AG10803 (cell line): Measurements from ENCODE around the gene SHC4.
"Not testable (repeated sequence)": the region's sequence is repeated elsewhere in the genome, so short reads cannot be mapped to it uniquely, and the experiment has no call there.

ENCODE experiments used
- DNase-seq: peaks from one replicate; pipeline ENCODE4 v3.0.0; 2010; ENCODE audit warnings: low read depth
- H3K4me3 ChIP-seq: 2 replicates; pipeline ENCODE4 v1.5.1; 2011; ENCODE audit warnings: mild to moderate bottlenecking, low read length, control low read depth
- TF ChIP-seq, protein P1 (sequence below): conservative IDR thresholded peaks from 2 replicates; pipeline ENCODE4 v1.5.1; 2011; ENCODE audit warnings: mild to moderate bottlenecking, low read length, control low read depth, inconsistent platforms

Gene SHC4

DNA sequence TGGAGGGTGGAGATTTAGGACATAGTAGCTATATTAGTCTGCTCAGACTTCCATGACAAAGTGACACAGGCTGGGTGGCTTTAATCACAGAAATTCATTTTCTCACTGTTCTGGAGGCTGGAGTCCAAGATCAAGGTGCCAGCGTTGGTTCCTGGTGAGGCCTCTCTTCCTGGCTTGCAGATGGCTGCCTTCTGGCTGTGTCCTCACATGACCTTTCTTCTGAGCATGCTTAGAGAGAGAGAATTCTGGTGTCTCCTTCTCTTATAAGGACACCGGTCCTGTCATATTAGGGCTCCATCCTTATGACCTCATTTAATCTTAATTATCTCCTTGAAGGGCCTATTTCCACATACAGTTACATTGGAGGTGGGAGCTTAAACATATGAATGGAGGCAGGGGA lies 14.9 kb upstream of the SHC4 start:
- H3K4me3 ChIP-seq: no peak overlapping the region
- no peak for DNase-seq
- TF ChIP-seq, protein P1, sequence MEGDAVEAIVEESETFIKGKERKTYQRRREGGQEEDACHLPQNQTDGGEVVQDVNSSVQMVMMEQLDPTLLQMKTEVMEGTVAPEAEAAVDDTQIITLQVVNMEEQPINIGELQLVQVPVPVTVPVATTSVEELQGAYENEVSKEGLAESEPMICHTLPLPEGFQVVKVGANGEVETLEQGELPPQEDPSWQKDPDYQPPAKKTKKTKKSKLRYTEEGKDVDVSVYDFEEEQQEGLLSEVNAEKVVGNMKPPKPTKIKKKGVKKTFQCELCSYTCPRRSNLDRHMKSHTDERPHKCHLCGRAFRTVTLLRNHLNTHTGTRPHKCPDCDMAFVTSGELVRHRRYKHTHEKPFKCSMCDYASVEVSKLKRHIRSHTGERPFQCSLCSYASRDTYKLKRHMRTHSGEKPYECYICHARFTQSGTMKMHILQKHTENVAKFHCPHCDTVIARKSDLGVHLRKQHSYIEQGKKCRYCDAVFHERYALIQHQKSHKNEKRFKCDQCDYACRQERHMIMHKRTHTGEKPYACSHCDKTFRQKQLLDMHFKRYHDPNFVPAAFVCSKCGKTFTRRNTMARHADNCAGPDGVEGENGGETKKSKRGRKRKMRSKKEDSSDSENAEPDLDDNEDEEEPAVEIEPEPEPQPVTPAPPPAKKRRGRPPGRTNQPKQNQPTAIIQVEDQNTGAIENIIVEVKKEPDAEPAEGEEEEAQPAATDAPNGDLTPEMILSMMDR: no peak

DNA sequence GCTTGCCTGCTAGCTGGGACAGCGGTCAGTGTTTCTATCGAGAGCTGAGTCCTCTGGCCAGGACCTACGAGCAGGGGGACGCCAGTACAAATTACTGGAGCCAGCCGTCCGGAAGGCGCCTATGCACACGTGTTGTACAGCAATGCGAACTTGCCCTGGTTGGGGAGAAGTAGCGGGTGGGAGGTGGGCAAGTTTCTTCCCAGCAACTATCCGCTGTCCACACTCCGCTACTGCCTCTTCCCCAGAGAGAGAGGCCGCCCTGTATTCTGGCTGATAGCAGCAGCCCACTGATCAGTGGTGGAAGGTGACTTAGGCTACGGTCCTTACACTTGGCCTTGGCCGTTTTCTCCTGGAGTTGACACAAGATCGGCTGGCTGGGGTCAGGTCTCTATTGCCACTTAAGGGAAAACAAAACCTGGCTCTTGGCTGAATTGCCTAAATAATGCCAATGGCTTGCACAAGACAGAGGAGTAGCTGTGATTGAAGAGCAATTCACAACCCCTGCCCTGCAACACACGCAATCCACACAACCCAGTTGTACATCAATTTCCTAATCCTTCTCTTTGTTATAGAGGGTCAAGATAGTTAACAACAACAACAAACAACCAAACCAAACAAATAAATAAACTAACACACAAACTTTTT lies 12.8 kb upstream of the SHC4 start:
- H3K4me3 ChIP-seq: no peak overlapping the region
- no peak for DNase-seq
- TF ChIP-seq, protein P1: no peak

DNA sequence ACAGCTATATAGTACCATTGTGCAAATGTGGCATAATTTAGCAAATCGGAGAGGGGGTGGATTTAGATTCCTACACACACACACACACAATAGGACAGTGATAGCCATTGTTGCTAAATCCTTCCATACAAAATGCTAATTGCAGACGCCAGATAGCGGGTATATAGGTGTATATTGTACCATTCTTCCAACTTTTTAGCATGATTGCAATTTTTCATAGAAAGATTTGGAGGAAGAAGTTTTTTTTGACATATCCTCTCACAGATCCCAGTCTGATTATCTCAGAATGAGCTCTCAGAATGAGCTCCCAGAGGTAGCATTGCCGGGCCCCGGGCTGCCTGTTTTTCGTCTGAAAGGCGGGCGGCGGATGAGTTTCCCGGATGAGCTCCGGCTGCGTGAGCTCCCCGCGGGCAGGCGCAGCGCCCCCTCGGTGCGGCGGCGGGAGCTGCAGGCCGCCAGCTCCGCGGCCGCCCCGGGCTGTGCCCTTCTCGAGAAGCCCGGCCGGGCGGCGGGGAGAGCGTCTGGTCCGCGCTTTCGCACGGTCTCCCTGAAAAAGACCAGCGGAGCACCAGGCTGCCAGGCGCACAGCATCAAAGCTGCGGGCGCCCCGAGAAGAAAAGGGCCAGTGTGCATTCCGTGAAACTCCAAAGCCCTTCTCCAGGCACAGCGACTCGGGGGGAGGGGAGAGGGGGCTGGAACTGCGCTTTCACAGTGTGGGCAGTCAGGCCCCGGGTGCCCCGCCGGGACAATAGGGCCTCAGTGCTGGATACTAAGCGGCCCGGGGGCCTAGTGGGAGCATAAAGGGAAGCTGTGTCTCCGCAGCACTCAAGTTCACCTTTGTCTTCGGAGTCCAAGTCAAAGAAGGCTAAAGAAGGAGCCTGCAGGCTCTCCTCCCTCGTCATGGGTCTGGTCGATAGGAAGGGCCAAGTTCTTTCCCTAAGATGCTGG lies 12.0 kb upstream of the SHC4 start:
- DNase-seq: peak; percentile 73
- TF ChIP-seq, protein P1: peak; percentile 58

DNA sequence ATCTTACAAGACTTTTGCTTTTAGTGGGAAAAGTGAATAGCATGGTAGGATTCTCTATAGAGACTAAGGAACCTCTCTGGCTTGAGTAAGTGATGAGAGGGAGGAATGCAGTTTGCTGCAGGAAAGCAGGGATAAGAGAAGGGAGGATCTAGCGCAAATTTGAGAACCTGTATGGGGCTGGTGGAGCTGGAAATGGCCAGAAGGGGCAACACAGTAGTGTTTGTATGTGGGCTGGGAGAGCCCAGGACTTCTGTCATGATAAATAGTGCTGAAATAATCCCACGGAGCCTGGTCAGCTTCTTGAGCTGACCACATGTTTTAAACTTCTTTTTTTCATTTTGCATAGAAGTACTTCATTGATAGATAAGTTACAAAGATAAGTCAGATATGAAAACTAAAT lies 11.2 kb upstream of the SHC4 start:
- DNase-seq: no peak
- H3K4me3 ChIP-seq: no peak overlapping the region
- TF ChIP-seq, protein P1: no peak

More for the DNA sequence above, 12.0 kb upstream of the SHC4 start:
- H3K4me3 ChIP-seq: peak overlapping the region; percentile 63

DNA sequence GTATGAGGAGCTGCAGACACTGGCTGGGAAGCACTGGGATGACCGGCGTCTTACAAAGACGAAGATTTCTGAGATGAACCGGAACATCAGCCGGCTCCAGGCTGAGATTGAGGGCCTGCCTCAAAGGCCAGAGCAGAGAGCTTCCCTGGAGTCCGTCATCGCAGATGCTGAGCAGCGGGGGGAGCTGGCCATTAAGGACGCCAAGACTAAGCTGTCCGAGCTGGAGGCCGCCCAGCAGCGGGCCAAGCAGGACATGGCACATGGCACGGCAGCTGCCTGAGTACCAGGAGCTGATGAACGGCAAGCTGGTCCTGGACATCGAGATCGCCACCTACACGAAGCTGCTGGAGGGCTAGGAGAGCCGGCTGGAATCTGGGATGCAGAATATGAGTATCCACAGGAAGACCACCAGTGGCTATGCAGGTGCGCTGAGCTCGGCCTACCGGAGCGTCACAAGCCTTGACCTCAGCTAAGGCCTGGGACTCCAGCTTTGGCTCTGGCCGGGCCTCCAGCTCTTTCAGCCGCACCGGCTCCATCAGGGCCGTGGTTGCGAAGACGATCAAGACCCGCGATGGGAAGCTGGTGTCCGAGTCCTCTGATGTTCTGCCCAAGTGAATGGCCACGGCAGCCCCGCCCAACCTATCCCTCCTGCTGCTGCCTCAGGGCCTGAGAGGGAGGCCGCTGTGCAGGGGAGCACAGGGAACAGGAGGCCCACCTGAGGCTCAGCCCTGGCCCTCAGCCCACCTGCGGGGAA lies 9.2 kb upstream of the SHC4 start:
- TF ChIP-seq, protein P1: no peak
- DNase-seq: no peak
- H3K4me3 ChIP-seq: no peak overlapping the region

DNA sequence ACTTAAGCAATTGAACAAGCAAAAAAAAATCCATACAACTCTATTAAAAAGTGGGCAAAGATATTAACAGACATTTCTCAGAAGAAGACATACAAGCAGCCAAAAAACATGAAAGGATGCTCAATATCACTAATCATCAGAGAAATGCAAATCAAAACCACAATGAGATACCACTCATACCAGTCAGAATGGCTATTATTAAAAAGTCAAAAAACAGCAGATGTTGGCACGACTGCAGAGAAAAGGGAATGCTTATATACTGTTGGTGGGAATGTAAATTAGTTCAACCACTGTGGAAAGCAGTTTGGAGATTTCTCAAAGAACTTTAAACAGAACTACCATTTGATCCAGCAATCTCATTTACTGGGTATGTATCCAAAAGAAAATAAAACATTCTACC lies 7.2 kb upstream of the SHC4 start:
- peak; percentile 73 for DNase-seq
- H3K4me3 ChIP-seq: not testable (repeated sequence)

DNA sequence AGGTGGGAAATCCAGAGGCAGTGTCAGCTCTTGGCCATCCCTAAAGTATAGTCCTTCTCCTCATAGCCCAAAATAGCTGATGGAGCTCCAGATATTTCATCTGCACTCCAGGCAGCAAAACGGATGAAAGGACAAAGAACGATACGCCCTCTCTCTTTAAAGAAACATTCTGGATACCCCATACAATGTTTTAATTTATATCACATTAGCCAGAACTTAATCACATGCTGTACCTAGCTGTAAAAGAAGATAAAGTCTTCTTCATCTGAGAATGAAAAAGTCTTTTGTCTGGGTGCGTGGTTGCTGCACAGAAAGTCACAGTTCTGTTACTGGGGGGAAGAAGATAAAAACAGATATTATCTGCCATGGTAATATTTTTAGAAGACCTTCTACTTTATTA lies 4.3 kb upstream of the SHC4 start:
- no peak overlapping the region for H3K4me3 ChIP-seq
- DNase-seq: no peak
- TF ChIP-seq, protein P1: no peak
